GM12891 (cell line): Measurements from ENCODE around the gene TMEM121.

Experiments
- PAX5 ChIP-seq: IDR thresholded peaks from 2 replicates; pipeline ENCODE4 v1.6.1; 2011; ENCODE audit warnings: low read length, moderate library complexity, mild to moderate bottlenecking; ENCODE audit not compliant: insufficient read depth, severe bottlenecking
- POLR2A ChIP-seq: IDR thresholded peaks from 2 replicates; pipeline ENCODE4 v1.6.1; 2011; ENCODE audit warnings: low read depth, low read length, control low read depth
- POLR2AphosphoS5 ChIP-seq: IDR thresholded peaks from 2 replicates; pipeline ENCODE4 v1.6.1; 2011; ENCODE audit warnings: low read depth, low read length, control low read depth
- POU2F2 ChIP-seq: IDR thresholded peaks from 2 replicates; pipeline ENCODE4 v1.6.1; 2011; ENCODE audit warnings: low read depth, mild to moderate bottlenecking, control low read depth, low read length, moderate library complexity
- SPI1 ChIP-seq: IDR thresholded peaks from 2 replicates; pipeline ENCODE4 v1.6.1; 2011; ENCODE audit warnings: low read depth, low read length, control low read depth
- TAF1 ChIP-seq: IDR thresholded peaks from 2 replicates; pipeline ENCODE4 v1.6.1; 2011; ENCODE audit warnings: low read depth, low read length, control low read depth

GRCh38 chr14:105534586-105534985 lies 8.2 kb downstream of the TMEM121 start:
- no peak for TF ChIP-seq SPI1
- no peak for TF ChIP-seq POLR2A
- no peak for TF ChIP-seq POLR2AphosphoS5
- no peak for TF ChIP-seq TAF1
- TF ChIP-seq POU2F2, result no peak
- no peak for TF ChIP-seq PAX5
